22Rv1 (cell line): ENCODE measurements around the gene CMTM7.
"Not testable (repeated sequence)": the region's sequence is repeated elsewhere in the genome, so short reads cannot be mapped to it uniquely, and the experiment has no call there.

Experiments
- ZFX ChIP-seq: fragments of 450-650 bp; IDR thresholded peaks from 2 replicates; pipeline ENCODE4 v1.6.1; 2017; ENCODE audit warnings: antibody characterized with exemption, borderline replicate concordance
- TF ChIP-seq, protein P1 (sequence below): fragments of 450-650 bp; IDR thresholded peaks from 2 replicates; pipeline ENCODE4 v1.5.1; 2017; ENCODE audit warnings: mild to moderate bottlenecking

DNA sequence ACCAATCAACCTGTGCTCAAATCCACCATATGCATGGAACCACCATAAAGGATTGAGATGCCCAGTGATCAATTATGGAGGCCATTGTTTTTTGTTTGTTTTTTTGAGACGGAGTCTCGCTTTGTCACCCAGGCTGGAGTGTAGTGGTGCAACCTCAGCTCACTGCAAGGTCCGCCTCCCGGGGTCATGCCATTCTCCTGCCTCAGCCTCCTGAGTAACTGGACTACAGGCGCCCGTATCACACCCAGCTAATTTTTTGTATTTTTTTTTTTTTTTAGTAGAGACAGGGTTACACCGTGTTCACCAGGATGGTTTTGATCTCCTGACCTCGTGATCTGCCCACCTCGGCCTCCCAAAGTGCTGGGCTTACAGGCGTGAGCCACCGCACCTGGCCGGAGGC is 80.5 kb downstream of the CMTM7 start:
- TF ChIP-seq, protein P1, sequence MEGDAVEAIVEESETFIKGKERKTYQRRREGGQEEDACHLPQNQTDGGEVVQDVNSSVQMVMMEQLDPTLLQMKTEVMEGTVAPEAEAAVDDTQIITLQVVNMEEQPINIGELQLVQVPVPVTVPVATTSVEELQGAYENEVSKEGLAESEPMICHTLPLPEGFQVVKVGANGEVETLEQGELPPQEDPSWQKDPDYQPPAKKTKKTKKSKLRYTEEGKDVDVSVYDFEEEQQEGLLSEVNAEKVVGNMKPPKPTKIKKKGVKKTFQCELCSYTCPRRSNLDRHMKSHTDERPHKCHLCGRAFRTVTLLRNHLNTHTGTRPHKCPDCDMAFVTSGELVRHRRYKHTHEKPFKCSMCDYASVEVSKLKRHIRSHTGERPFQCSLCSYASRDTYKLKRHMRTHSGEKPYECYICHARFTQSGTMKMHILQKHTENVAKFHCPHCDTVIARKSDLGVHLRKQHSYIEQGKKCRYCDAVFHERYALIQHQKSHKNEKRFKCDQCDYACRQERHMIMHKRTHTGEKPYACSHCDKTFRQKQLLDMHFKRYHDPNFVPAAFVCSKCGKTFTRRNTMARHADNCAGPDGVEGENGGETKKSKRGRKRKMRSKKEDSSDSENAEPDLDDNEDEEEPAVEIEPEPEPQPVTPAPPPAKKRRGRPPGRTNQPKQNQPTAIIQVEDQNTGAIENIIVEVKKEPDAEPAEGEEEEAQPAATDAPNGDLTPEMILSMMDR: not testable (repeated sequence)
- TF ChIP-seq ZFX: not testable (repeated sequence)
